NCI-H774 (cell line): ENCODE results near the gene C18orf54.
A peak's percentile ranks its signal among the peaks of the same experiment; 100 is the strongest.
"Not testable (repeated sequence)": the region's sequence is repeated elsewhere in the genome, so short reads cannot be mapped to it uniquely, and the experiment has no call there.

Experiments used
- DNase-seq: peaks from one replicate; lab custom pipeline; 2025; lab: John Stamatoyannopoulos, UW

The C18orf54 gene

GRCh38 chr18:54357660-54358494, at the start of gene C18orf54, which contains the start of gene STARD6:
Gene C18orf54 (plus strand): TSS chr18:54357906. CDS start chr18:54360573, 2,667 bp downstream.
Gene STARD6 (minus strand): TSS chr18:54357858. CDS start chr18:54354573, 3,285 bp downstream.
- peak; percentile 87 for DNase-seq

- not testable (repeated sequence) for DNase-seq
Measured at GRCh38 chr18:54309564-54309963, 48.1 kb upstream of the C18orf54 start.

GRCh38 chr18:54316071-54316820, 41.5 kb upstream of the C18orf54 start:
- DNase-seq: no peak

- no peak for DNase-seq
Measured at GRCh38 chr18:54323561-54323960, 34.1 kb upstream of the C18orf54 start.

- no peak for DNase-seq
Measured at GRCh38 chr18:54323970-54324369, 33.7 kb upstream of the C18orf54 start.

- DNase-seq: no peak
Measured at GRCh38 chr18:54327818-54328217, 29.9 kb upstream of the C18orf54 start.

DNA sequence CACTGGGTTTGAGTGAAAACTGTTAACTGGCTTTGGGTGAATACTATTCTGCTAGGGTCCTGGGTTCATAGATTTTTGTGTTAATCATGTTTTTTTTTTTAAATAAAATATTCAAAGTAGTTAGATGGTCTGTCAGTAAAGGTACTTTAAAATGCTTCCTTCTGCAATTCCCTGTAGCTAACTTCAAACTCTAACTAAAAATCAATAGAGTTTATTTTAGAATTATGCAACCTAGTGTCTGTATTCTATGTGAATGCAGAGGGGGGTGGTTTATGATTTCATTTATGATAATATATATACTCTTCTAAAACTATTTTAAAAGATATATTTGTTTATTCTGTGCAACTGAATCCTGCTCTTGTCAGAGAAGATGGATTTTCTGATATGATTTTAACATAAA, 27.9 kb upstream of the C18orf54 start:
- no peak for DNase-seq

- no peak for DNase-seq
Measured at GRCh38 chr18:54330768-54331548, 26.7 kb upstream of the C18orf54 start.

DNA sequence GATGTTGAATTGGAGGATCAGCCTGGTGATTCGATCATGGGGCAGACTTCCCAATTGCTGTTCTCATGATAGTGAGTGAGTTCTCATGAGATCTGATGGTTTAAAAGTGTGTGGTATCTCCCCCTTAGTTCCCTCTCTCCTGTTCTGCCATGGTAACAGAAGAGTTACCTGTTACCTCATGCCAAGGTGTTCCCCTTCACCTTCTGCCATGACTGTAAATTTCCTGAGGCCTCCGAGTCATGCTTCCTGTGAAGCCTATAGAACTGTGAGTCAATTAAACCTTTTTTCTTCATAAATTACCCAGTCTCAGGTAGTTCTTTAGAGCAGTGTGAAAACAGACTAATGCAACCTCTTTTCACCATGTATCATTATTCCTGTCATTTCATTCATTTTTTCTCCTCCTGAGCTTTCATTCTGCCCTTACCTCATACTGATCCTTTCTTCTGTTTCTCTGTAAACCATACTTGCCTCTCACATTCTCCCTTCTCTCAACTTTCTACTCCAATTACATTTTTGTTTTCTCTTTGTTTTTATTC, 22.0 kb upstream of the C18orf54 start:
- DNase-seq: no peak

DNA sequence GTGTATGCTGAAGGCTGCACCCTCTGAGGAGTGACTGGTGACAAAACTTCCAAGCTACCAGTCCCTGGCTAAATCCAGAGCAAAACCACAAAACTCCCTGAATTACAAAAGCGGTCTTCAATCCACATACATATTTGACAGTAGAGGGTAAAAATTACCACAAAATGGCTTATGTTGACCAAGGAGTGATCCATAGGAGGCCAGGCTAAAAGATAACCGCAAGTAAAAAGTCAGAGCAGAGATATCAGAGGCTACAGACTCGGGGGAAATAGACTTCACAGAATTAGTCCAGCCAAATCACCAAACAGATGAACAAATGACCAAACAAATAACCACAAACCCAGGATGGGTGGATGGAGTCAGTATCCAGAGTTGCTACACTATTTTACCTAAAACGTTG, 19.5 kb upstream of the C18orf54 start:
- DNase-seq: no peak

GRCh38 chr18:54351186-54351585, 6.5 kb upstream of the C18orf54 start:
- no peak for DNase-seq

DNA sequence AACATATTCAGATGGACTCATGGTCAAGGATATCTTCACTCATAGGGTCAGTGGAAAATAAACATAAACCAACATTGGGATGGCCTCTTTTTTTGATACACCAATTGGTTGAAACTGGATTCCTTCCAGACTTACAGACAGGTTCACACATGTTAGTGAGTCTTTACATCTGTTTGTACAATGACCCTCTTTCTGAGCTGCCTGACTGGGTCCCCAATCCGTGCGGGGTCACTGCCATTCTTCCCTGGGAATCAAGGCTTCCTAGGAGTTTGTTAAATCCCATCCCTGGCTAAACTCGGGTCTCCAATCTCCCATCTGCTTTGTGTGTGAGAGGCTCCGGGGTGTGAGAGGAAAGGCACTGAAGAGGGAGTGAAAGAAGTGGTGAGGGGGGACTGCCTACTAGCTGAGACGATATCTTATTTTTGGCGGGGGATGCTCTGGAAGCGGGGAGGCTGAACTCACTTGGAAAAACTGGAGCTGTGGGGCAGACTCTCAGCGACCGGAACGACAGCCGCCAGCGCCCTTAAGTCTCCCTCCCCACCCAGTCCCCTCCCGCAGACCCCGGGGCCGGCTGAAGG, 535 bp upstream of the C18orf54 start:
- DNase-seq: no peak

DNA sequence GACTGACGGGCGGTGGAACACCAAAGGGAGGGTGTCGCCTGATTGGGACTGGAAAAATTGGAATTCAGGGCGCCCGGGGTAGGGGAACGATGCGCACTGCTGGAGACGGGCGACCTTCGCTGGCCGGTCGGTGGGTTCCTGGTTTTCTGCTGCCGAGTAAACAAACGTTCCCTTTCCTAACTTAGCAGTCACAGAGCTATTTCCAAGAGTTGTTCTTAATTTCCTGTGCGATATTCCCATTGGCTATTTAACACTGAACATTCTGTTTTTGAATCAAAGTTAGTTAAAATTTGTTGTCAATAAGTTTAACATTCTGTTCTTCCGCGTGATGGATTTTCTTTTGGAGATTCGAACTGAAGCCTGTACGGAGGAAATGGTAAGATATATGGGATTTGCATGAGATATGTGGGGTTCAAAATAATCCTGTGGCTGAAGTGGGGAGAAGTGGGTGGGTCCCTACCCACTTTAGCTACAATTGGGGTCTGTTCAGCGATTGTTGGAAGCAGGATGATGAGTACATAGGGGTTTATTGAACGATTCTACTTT, 862 bp downstream of the C18orf54 start:
- no peak for DNase-seq

GRCh38 chr18:54359233-54359632, 1.5 kb downstream of the C18orf54 start:
- no peak for DNase-seq

DNA sequence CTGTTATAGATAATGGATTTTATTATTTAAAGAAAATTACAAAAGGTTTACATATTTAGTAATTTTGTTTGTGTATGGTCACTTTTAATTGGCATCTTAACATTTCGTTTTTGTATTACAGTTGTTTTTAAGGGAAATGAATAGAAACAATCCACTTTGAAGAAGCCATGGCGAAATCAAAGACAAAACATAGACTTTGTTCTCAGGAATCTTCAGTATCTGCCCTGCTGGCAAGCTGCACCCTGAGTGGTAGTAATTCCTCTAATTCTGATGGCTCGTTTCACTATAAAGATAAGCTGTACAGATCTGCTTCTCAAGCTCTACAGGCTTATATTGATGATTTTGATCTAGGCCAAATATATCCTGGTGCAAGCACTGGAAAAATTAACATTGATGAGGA, 2.7 kb downstream of the C18orf54 start:
- DNase-seq: no peak

- DNase-seq: no peak
Measured at GRCh38 chr18:54378057-54378456, 20.4 kb downstream of the C18orf54 start.

- DNase-seq: no peak
Measured at GRCh38 chr18:54381640-54382039, 23.9 kb downstream of the C18orf54 start.

GRCh38 chr18:54382076-54382475, 24.4 kb downstream of the C18orf54 start:
- DNase-seq: no peak

DNA sequence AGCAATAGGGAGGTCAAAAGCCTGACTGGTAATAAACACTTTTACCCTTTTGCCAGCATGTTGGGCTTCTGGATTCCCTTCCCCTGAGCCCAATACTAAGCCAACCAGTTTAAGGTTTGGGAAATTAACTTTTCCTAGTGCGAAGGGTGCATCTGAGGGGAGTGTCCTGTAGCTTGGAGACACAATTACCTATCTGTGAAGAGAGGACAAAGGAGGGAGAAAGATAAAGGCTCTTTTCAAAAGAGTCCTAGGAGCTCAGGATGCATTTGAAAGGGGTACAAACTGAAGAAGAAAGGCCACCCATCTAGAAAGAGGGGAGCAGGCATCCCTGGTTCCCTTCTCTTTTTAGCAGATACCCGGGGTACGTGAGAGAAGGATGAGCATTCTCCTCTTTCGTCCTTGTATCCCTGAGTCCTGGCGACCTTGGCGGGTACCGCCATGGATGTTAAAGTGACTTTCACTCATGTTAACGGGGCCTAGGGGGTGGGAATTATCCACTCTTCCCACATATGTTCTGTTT, 25.1 kb downstream of the C18orf54 start:
- no peak for DNase-seq

DNA sequence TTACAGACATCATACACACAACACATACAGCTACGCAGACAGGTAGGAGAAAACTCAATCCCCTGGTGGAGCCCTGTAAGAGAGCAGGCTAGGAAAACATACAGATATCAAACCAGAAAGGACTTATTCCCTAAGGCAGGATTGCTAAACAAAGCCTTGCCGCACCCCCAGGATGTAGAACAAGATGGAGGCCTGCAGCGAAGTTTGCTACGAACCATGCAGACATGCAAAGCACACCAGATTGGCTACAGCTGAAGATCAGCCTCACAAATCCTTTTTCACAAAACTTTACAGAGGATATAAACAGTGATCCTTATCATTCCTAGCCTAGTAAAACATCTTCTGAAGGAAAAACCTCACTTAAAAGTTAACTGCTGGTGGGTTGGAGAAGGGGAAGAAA, 28.3 kb downstream of the C18orf54 start:
- DNase-seq: no peak
